ENCODE results near the gene APOL1. TPM values are rescaled to one million over a fixed set of nuclear protein-coding genes. Genes with fewer than 3 reads are reported as not detected.
A peak's percentile ranks its signal among the peaks of the same experiment; 100 is the strongest.
"Not testable (repeated sequence)": the region's sequence is repeated elsewhere in the genome, so short reads cannot be mapped to it uniquely, and the experiment has no call there.

APOL1 gene
- total and polyA plus RNA-seq, 3 experiments from 2014 or later, result 25.6 to 34.3 (median 32.8) TPM

DNA sequence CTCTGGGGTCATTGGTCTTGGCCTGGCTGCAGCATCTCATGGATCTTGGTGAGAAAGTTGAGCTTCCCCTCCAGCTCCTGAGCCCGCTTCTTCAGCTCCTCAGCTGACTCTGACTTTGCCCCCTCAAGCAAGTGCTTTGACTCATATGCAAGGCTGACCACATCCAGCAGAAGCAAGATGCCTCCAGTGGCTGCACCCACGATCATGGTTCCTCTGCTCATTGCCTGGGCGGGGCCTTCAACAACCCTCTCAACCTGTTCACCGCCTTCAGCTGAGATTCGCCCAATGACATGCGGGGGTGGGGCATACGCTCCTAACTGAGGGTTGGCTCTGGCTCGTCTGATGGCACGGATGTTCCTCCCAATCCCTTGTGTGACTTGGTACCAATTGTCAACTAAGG is 25.5 kb upstream of the APOL1 start:
- H3K4me3 ChIP-seq (ENCODE audit: low read length), result no peak overlapping the region
- POLR2A ChIA-PET, result interaction anchor here (0.5 to 0.7 kb wide), 3 partner anchors 24 to 191 kb away, joined by 3 to 11 read pairs (median 8); no protein-coding TSS in a partner anchor
- DNase-seq, result no peak
- no peaks in the 10 kb centered on the region for H3K9me3 ChIP-seq (ENCODE audit: low read length)
- no peaks in the 10 kb centered on the region for H3K27me3 Mint-ChIP-seq
- H3K4me1 Mint-ChIP-seq, result peaks cover 4 to 6% (median 4%) of the 10 kb centered on the region in 3 donors
- H3K4me3 Mint-ChIP-seq, result no peak overlapping the region
- H3K4me1 ChIP-seq (ENCODE audit: insufficient read depth, low read length), result no peaks in the 10 kb centered on the region
- no peaks in the 10 kb centered on the region for H3K27me3 ChIP-seq (ENCODE audit: insufficient read depth, low read length, poor library complexity, severe bottlenecking)
- H3K27ac Mint-ChIP-seq, result peak overlapping the region in 1 of 8 donors; percentile 29
- H3K36me3 ChIP-seq (ENCODE audit: insufficient read depth, low read length), result peaks cover 25% of the 10 kb centered on the region
- no peaks in the 10 kb centered on the region for H3K9me3 Mint-ChIP-seq
- CTCF ChIA-PET, result interaction anchor here (0.7 to 1.7 kb wide), 6 partner anchors 10 to 596 kb away, joined by 3 to 5 read pairs (median 3); partner anchors contain the start of gene APOL2
- H3K27ac ChIP-seq (ENCODE audit: low read depth, low read length), result no peak overlapping the region
- H3K36me3 Mint-ChIP-seq, result peaks cover 6 to 77% (median 18%) of the 10 kb centered on the region in 3 donors

- no peaks in the 10 kb centered on the region for H3K9me3 Mint-ChIP-seq
- no peak overlapping the region for H3K4me3 ChIP-seq (ENCODE audit: low read length)
- POLR2A ChIA-PET, result interaction anchor here (0.5 to 0.7 kb wide), 2 partner anchors 24 to 83 kb away, joined by 3 to 11 read pairs; no protein-coding TSS in a partner anchor
- no peaks in the 10 kb centered on the region for H3K4me1 ChIP-seq (ENCODE audit: insufficient read depth, low read length)
- H3K36me3 ChIP-seq (ENCODE audit: insufficient read depth, low read length), result peaks cover 29% of the 10 kb centered on the region
- no peak overlapping the region for H3K27ac ChIP-seq (ENCODE audit: low read depth, low read length)
- no peak for DNase-seq
- peaks cover 6 to 80% (median 18%) of the 10 kb centered on the region in 3 donors for H3K36me3 Mint-ChIP-seq
- H3K4me3 Mint-ChIP-seq, result no peak overlapping the region
- no peaks in the 10 kb centered on the region for H3K27me3 ChIP-seq (ENCODE audit: insufficient read depth, low read length, poor library complexity, severe bottlenecking)
- H3K27me3 Mint-ChIP-seq, result no peaks in the 10 kb centered on the region
- no peaks in the 10 kb centered on the region for H3K9me3 ChIP-seq (ENCODE audit: low read length)
- CTCF ChIA-PET, result interaction anchor here (0.7 to 1.7 kb wide), 5 partner anchors 10 to 597 kb away, joined by 3 to 5 read pairs (median 3); partner anchors contain the start of gene APOL2
- H3K4me1 Mint-ChIP-seq, result peaks cover 3 to 7% (median 6%) of the 10 kb centered on the region in 3 donors
- H3K27ac Mint-ChIP-seq, result peak overlapping the region in 1 of 8 donors; percentile 29
Observed at GRCh38 chr22:36227806-36228205, 25.1 kb upstream of the APOL1 start.

DNA sequence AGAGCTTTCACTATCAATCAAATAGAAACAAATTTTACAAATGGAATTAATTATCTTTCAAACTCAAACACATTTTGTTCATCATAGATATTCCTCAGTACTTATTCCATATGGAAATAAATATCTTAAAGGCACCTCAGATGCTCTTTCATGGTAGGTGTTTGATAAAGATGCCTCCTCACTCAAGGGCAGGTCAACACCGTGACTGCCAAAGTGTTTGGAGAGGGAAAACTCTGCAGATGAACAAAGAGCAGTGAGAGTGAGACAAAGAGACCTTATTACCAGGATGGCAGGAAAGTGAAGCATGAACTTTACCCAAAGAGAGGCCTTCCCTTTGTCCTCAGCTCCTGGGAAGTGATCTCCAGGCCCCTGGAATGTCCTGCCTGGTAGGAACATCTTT is 24.6 kb upstream of the APOL1 start:
- H3K4me3 Mint-ChIP-seq; H3K4me1 ChIP-seq (ENCODE audit: insufficient read depth, low read length); H3K27me3 ChIP-seq (ENCODE audit: insufficient read depth, low read length, poor library complexity, severe bottlenecking); POLR2A ChIA-PET; H3K4me1 Mint-ChIP-seq; H3K27ac ChIP-seq (ENCODE audit: low read depth, low read length); DNase-seq; H3K4me3 ChIP-seq (ENCODE audit: low read length); H3K27me3 Mint-ChIP-seq; H3K9me3 ChIP-seq (ENCODE audit: low read length); H3K9me3 Mint-ChIP-seq: not testable (repeated sequence)
- Mint-ChIP-seq H3K36me3 (peaks cover 6 to 86% (median 19%) of the 10 kb centered on the region in 3 donors), H3K27ac (peak overlapping the region in 2 of 8 donors; percentile 15 to 56)
- H3K36me3 ChIP-seq (ENCODE audit: insufficient read depth, low read length), result peaks cover 34% of the 10 kb centered on the region
- CTCF ChIA-PET, result interaction anchor here (1.1 to 1.7 kb wide), 3 partner anchors 10 to 258 kb away, joined by 3 to 5 read pairs (median 3); partner anchors contain the start of gene APOL2

GRCh38 chr22:36228944-36229343 is 24.0 kb upstream of the APOL1 start:
- Mint-ChIP-seq H3K4me3 (no peak overlapping the region), H3K9me3 (no peaks in the 10 kb centered on the region), H3K27me3 (no peaks in the 10 kb centered on the region), H3K36me3 (peaks cover 6 to 91% (median 23%) of the 10 kb centered on the region in 3 donors), H3K4me1 (peaks cover 9 to 14% (median 14%) of the 10 kb centered on the region in 3 donors), H3K27ac (peak overlapping the region in 3 of 8 donors; percentile 15 to 58 (median 56))
- no peaks in the 10 kb centered on the region for H3K4me1 ChIP-seq (ENCODE audit: insufficient read depth, low read length)
- no peak for DNase-seq
- no peak overlapping the region for H3K27ac ChIP-seq (ENCODE audit: low read depth, low read length)
- H3K4me3 ChIP-seq (ENCODE audit: low read length), result no peak overlapping the region
- peaks cover 35% of the 10 kb centered on the region for H3K36me3 ChIP-seq (ENCODE audit: insufficient read depth, low read length)
- ChIA-PET CTCF (interaction anchor here (1.7 kb wide), 1 partner anchor 10 kb away, joined by 5 read pairs; the partner anchor contains the start of gene APOL2), POLR2A (no interaction called here)
- no peaks in the 10 kb centered on the region for H3K27me3 ChIP-seq (ENCODE audit: insufficient read depth, low read length, poor library complexity, severe bottlenecking)
- H3K9me3 ChIP-seq (ENCODE audit: low read length), result no peaks in the 10 kb centered on the region

GRCh38 chr22:36229649-36230048 is 23.3 kb upstream of the APOL1 start:
- Mint-ChIP-seq H3K36me3 (peaks cover 7 to 96% (median 28%) of the 10 kb centered on the region in 3 donors), H3K27ac (peak overlapping the region in 4 of 8 donors; percentile 38 to 64 (median 58)), H3K4me1 (peaks cover 15 to 21% (median 21%) of the 10 kb centered on the region in 3 donors)
- H3K27me3 Mint-ChIP-seq; POLR2A ChIA-PET; H3K4me3 Mint-ChIP-seq; H3K4me3 ChIP-seq (ENCODE audit: low read length); H3K27me3 ChIP-seq (ENCODE audit: insufficient read depth, low read length, poor library complexity, severe bottlenecking); H3K9me3 Mint-ChIP-seq; H3K27ac ChIP-seq (ENCODE audit: low read depth, low read length); CTCF ChIA-PET; DNase-seq; H3K9me3 ChIP-seq (ENCODE audit: low read length); H3K4me1 ChIP-seq (ENCODE audit: insufficient read depth, low read length): not testable (repeated sequence)
- peaks cover 41% of the 10 kb centered on the region for H3K36me3 ChIP-seq (ENCODE audit: insufficient read depth, low read length)

GRCh38 chr22:36231051-36231450 is 21.9 kb upstream of the APOL1 start:
- H3K27me3 Mint-ChIP-seq; H3K9me3 ChIP-seq (ENCODE audit: low read length); H3K4me3 Mint-ChIP-seq; H3K9me3 Mint-ChIP-seq; H3K27ac ChIP-seq (ENCODE audit: low read depth, low read length); DNase-seq; POLR2A ChIA-PET; H3K4me3 ChIP-seq (ENCODE audit: low read length); H3K27me3 ChIP-seq (ENCODE audit: insufficient read depth, low read length, poor library complexity, severe bottlenecking): not testable (repeated sequence)
- Mint-ChIP-seq H3K4me1 (peaks cover 29 to 35% (median 35%) of the 10 kb centered on the region in 3 donors), H3K27ac (peak overlapping the region in 1 of 8 donors; percentile 63), H3K36me3 (peaks cover 21 to 96% (median 39%) of the 10 kb centered on the region in 3 donors)
- Histone ChIP-seq H3K4me1 (ENCODE audit: insufficient read depth, low read length) (peaks cover 12% of the 10 kb centered on the region), H3K36me3 (ENCODE audit: insufficient read depth, low read length) (peaks cover 47% of the 10 kb centered on the region)
- CTCF ChIA-PET, result interaction anchor here (0.9 kb wide), 1 partner anchor 8 kb away, joined by 5 read pairs; the partner anchor contains the start of gene APOL2

GRCh38 chr22:36232715-36233401 is 20.1 kb upstream of the APOL1 start:
- no peaks in the 10 kb centered on the region for H3K27me3 ChIP-seq (ENCODE audit: insufficient read depth, low read length, poor library complexity, severe bottlenecking)
- H3K36me3 ChIP-seq (ENCODE audit: insufficient read depth, low read length), result peaks cover 51% of the 10 kb centered on the region
- peak overlapping the region in 5 of 8 donors; percentile 33 to 84 (median 75) for H3K27ac Mint-ChIP-seq
- H3K4me1 ChIP-seq (ENCODE audit: insufficient read depth, low read length), result peaks cover 30% of the 10 kb centered on the region
- H3K9me3 Mint-ChIP-seq, result peaks cover 0 to 4% (median 0%) of the 10 kb centered on the region in 5 donors
- peaks cover 0 to 1% of the 10 kb centered on the region in 2 donors for H3K27me3 Mint-ChIP-seq
- H3K4me1 Mint-ChIP-seq, result peaks cover 44 to 53% (median 51%) of the 10 kb centered on the region in 3 donors
- H3K9me3 ChIP-seq (ENCODE audit: low read length), result no peaks in the 10 kb centered on the region
- H3K36me3 Mint-ChIP-seq, result peaks cover 24 to 94% (median 40%) of the 10 kb centered on the region in 3 donors
- no peak for DNase-seq
- POLR2A ChIA-PET, result no interaction called here
- H3K4me3 Mint-ChIP-seq, result peak overlapping the region in 1 of 7 donors; percentile 56
- no peak overlapping the region for H3K27ac ChIP-seq (ENCODE audit: low read depth, low read length)
- CTCF ChIA-PET, result no interaction called here
- H3K4me3 ChIP-seq (ENCODE audit: low read length), result no peak overlapping the region

GRCh38 chr22:36233796-36234195 is 19.1 kb upstream of the APOL1 start:
- CTCF ChIA-PET, result no interaction called here
- H3K27ac Mint-ChIP-seq, result peak overlapping the region in 6 of 8 donors; percentile 20 to 77 (median 70)

More at GRCh38 chr22:36233796-36234195, 19.1 kb upstream of the APOL1 start:
- H3K27me3 Mint-ChIP-seq, result peaks cover 0 to 1% of the 10 kb centered on the region in 2 donors
- DNase-seq, result no peak
- H3K36me3 Mint-ChIP-seq, result peaks cover 24 to 92% (median 40%) of the 10 kb centered on the region in 3 donors
- peaks cover 0 to 4% (median 0%) of the 10 kb centered on the region in 5 donors for H3K9me3 Mint-ChIP-seq
- Histone ChIP-seq H3K27ac (ENCODE audit: low read depth, low read length) (no peak overlapping the region), H3K27me3 (ENCODE audit: insufficient read depth, low read length, poor library complexity, severe bottlenecking) (no peaks in the 10 kb centered on the region), H3K4me1 (ENCODE audit: insufficient read depth, low read length) (peaks cover 31% of the 10 kb centered on the region), H3K9me3 (ENCODE audit: low read length) (no peaks in the 10 kb centered on the region), H3K4me3 (ENCODE audit: low read length) (no peak overlapping the region), H3K36me3 (ENCODE audit: insufficient read depth, low read length) (peaks cover 51% of the 10 kb centered on the region)
- H3K4me1 Mint-ChIP-seq, result peaks cover 51 to 61% (median 58%) of the 10 kb centered on the region in 3 donors
- H3K4me3 Mint-ChIP-seq, result peak overlapping the region in 1 of 7 donors; percentile 37
- POLR2A ChIA-PET, result no interaction called here

Data from CD8-positive, alpha-beta memory T cell (primary cell).